NCI-H82 (cell line): ENCODE data around the gene ACTA2.

Experiments used
- DNase-seq: peaks from one replicate; lab custom pipeline; 2025; lab: John Stamatoyannopoulos, UW

Gene ACTA2

GRCh38 chr10:88920198-88920597, 32.4 kb downstream of the ACTA2 start:
- no peak for DNase-seq

GRCh38 chr10:88919041-88919440, 33.5 kb downstream of the ACTA2 start:
- no peak for DNase-seq

DNA sequence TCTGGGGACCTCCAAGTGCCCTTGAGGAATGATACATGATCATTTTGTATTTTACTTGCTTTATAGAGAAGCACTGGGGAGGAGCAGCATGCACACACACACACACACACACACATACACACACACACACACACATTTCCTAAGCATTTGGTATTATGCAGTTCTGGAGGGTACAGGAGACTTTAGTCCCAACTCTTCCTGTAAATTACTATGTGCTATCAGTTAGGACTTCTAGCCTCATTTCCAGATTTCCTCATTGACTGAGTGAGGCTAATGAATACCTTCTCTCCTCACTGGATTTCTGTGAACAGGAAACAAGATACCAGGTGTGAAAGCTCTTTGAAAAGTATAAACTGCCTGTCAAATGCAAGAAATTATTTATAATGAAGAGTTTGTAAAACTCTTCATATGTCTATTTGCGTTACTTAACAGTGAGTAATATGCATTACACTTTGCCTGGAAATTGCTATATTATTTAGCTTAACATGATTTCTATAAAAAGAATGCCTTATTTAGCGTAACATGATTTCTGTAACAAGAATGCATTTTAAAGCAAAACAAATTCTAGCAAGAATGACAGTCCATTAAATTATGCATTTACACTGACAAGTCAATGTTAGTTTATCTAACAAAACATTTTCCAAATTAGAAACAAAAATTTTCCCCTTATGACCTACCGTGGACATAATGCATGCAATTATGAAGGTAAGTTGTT, 34.2 kb downstream of the ACTA2 start:
- no peak for DNase-seq

DNA sequence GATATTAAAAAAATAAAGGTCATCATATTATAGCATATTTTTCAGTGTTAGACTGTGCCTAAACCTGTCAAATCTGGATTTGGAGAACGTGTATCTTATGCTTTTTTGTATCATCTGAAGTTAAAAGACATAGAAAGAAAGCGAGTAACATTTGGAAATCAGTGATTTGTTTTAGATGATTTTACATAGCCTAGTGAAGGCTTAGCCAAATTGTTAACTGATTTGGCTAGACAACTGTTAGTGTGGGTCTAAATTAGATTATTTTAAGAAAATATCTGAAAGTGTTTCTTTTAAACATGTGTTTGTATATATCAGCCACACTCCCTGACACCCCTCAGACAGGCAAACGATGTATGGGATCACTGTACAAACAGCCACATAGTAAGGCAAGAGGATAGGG, 35.6 kb downstream of the ACTA2 start:
- DNase-seq = no peak

DNA sequence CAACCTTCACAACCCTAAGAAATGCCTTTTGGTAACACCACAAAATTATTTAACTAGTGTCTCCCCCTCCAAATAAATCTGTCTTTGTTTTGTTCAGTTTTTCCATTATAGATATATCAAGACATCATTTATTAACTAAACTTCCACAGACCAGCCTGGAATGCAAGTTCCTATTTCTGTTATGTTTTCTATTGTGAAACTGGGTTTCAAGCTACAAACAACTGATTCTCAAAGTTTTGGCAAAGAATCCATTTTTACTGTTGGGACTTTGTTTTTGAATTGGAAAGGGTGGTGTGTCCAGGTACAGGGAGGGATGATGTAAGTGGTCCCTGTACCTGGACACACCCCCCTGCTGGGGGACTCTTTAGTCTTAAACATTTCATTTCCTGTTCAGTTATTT, 36.3 kb downstream of the ACTA2 start:
- no peak for DNase-seq

DNA sequence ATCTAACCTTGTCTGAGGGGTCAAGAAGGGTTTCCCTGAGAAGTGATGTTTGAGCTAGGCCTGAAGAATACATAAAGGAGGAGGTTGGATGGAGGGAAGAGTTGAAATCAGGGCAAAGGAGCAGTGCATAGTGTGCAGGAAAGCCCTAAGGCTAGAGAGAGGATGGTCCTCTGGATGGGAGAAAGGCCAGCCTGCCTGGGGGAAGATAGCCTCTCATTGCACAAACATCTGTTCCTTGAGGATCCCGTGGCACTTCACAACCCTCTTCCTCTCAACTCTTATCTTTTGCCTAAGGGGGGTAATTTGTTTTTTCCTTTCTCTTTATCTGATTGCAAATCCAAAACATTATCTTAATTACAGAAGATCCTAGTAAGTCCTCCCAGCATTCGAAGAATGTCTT, 36.8 kb downstream of the ACTA2 start:
- DNase-seq = no peak

DNA sequence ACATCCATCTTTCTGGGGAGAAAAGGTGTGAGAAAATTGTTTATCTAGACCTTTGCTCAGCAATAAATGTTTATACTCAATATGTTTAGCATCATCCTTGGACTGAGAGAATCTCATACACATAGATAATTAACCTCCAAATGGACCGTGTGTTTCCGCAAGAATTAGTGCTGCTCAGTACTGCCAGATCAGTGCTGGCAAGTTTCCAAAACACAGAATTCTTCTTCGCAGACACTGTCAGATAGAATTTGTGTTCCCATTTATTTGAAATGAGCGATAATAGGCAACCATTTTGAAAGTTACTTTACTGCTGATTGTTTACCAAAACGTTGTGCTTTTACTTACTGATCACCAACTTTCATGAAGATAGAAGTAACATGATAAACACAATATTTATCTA, 38.8 kb downstream of the ACTA2 start:
- peak; percentile 81 for DNase-seq

DNA sequence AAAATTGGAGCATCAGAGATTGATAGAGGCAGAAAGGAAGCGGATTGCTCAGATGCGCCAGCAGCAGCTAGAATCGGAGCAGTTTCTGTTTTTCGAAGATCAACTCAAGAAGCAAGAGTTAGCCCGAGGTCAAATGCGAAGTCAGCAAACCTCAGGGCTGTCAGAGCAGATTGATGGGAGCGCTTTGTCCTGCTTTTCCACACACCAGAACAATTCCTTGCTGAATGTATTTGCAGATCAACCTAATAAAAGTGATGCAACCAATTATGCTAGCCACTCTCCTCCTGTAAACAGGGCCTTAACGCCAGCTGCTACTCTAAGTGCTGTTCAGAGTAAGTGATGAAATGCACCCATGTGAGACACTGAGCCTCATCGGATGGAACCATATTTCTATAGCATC, 39.4 kb downstream of the ACTA2 start:
- peak; percentile 92 for DNase-seq

GRCh38 chr10:88911851-88912250, 40.7 kb downstream of the ACTA2 start:
- peak; percentile 36 for DNase-seq

DNA sequence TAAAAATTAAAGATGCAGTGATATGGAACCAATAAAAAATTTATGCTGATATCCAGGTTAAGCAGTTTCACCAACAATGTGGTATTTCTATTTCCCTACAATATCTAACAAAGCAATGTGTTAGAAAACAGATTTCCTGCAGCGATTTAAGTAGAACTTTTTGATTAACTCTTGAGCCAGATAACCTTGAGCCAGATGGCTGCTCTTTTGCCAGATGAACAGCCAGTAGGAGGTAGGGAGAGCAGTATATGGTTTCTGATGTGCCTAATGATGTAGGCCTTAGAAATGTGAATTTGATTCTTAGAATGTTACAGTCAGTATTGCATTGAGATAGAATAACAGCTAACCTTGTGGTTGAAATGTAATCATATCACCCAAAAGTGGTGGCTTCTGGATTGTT, 41.5 kb downstream of the ACTA2 start:
- DNase-seq = peak; percentile 9

GRCh38 chr10:88908194-88908593, 44.4 kb downstream of the ACTA2 start:
- peak; percentile 58 for DNase-seq

GRCh38 chr10:88906921-88907320, 45.7 kb downstream of the ACTA2 start:
- no peak for DNase-seq

- DNase-seq = no peak
Measured at GRCh38 chr10:88903715-88904114, 48.9 kb downstream of the ACTA2 start.

DNA sequence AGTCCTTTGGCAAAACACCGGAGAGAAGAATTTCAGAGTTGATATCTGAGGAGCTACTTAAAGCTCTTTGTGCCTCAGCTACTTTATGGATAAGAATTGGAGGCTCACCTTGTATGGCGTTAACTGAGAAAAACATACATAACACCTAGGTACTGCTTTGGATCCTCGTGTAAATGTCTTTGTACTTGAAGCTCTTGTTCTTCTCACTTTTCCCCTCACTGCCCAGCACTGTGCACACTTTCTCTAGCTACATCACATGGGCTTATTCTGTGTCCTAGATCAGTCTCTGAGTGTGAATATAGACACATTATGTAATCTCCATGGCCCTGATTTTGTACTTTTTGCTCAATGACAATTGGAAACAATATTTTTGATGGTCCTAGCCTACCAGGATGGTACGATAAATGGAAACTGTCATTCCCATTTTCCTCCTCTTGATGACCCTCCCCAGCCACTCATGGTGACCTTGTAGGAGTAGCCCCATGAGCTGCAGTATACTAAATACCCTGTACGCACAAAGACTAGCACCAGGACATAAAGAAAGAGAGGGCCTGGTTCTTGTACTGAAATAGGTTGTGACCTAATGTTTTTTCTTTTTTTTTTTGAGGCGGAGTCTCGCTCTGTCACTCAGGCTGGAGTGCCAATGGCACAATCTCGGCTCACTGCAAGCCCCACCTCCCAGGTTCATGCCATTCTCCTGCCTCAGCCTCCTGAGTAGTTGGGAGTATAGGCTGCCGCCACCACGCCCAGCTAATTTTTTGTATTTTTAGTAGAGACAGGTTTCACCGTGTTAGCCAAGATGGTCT, 50.4 kb downstream of the ACTA2 start:
- DNase-seq = no peak

GRCh38 chr10:88901206-88901983, 51.2 kb downstream of the ACTA2 start:
- DNase-seq = no peak

- no peak for DNase-seq
Measured at GRCh38 chr10:88899886-88900285, 52.7 kb downstream of the ACTA2 start.

DNA sequence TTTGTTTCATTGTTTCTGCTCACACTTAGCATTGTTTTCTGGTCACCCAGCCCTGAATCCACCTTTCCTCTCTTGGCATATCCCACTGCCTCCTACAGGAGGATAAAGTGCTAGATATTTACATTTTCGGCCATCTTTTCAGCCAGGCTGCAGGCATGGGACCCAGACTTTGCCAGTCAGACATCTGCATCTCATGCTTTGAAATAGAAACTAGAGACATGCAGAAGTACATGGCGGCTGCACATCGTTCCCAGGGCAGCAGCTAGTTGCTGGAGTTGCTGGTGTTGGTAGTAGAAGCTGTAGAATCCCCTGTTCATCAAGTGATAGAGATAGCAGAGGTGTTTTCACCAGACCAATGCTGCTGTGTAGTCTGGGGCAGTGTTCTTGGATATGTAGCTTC, 53.8 kb downstream of the ACTA2 start:
- no peak for DNase-seq

GRCh38 chr10:88896994-88897853, 55.3 kb downstream of the ACTA2 start:
- DNase-seq = peak; percentile 47

DNA sequence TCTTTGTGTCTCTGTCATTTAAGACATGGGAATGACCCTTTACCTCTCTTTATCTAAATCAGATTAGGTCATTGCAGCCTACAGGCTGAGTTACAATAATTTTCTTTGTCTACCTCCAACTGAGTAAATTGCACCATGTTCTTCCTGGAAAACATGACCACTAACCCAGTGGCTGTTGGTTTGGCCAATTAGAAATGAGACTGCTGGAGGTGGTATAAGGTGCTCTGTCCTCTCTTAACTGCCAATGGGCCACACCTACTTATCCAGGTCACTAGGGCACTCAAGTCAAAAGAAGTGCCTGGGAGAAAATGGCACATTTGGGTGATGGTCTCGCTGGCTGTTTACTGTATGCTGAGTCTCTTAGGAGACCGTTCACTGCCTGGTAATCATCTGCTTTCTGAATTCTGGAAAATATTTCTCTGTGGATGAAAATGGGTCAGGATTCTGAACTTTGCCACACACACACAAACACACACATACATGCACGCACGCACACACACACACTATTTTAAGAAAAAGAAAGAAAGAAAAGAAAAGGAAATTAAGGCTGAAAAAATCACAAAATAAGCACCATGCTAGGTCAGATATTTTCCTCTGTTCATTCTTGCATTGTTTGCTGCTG, 56.1 kb downstream of the ACTA2 start:
- no peak for DNase-seq

DNA sequence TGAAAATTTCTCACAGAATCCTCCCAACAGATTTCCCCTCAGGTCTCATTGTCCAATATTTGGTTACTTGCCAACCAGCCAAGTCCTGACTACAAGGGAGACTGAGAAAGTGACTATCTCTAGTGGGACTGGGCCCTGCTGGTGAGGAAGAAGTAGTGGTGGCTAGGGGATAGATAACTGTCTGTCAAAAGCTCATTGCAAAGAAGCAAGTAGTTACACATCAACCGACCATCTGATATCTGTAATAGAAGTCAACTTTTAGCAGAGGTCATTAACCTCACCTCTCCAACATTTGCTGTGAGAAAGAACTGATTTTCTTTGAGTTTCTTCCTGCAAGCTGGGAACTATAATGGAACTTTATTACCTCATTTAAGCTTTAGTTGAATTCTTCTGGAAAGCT, 57.3 kb downstream of the ACTA2 start:
- DNase-seq = no peak

GRCh38 chr10:88893611-88894010, 59.0 kb downstream of the ACTA2 start:
- DNase-seq = no peak
